Measurements from ENCODE around the gene PDZRN4.

DNA sequence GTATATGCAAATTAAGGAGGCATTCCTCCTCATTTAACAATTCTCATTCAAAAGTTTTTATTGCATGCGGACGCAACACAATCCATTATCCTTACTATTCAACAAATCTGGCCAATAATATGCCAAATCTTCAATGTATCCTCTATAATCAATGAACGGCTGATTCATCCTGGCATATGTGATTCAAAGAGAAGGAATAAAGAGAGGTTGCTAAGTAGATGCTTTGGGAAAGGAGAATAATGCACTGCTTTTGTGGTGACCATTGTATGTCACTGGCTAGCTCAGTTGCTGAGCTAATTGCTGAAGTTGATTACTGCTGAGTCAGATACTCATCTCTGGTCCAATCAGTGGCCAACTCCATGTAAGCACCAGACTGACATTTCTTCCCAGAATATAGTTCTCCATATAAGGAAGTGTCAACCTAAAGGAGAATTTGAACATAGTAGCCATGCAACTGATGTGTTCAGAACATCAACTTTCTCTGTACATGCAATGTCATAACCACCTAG lies 148.0 kb downstream of the PDZRN4 start:
- TF ChIP-seq CTCF (IDR thresholded peaks at IDR 0.05; ENCODE audit: extremely low read depth in 1 of 2, insufficient read depth in 1 of 2, low read depth in 1 of 2, low read length in 2 of 2) = no peak
- no peak for TF ChIP-seq POLR2AphosphoS5 (IDR thresholded peaks at IDR 0.05; ENCODE audit: insufficient read depth, low read depth, low read length)
